SK-N-SH (cell line): Measurements from ENCODE around the gene LAMTOR2. TPM values are rescaled to one million over a fixed set of nuclear protein-coding genes. Genes with fewer than 3 reads are reported as not detected.

ENCODE experiments used
- CTCF ChIA-PET: fragments of 300-600, 350-600 bp; formaldehyde crosslinking; extraction: SDS; loops from one replicate; lab custom pipeline; 2021; lab: Yijun Ruan, JAX
- POLR2A ChIA-PET: fragments of 350-600 bp; sonication (Branson Sonifier 250); formaldehyde crosslinking; extraction: SDS; loops from one replicate; lab custom pipeline; 2020; ENCODE audit warnings: antibody characterized with exemption, inconsistent platforms; lab: Yijun Ruan, JAX
- DNase-seq: peaks from one replicate; pipeline ENCODE4 v3.0.0; 2012
- H2AFZ ChIP-seq: fragments of 200-600 bp; sonication (generic); 2 replicates; pipeline ENCODE4 v1.8.1; 2016; ENCODE audit warnings: antibody characterized with exemption, mild to moderate bottlenecking, low read depth
- H3F3A ChIP-seq: fragments of 200-600 bp; sonication (generic); replicated peaks from 2 replicates; pipeline ENCODE3; 2016; ENCODE audit warnings: antibody characterized with exemption, mild to moderate bottlenecking; ENCODE audit not compliant: insufficient read depth
- H3K27ac ChIP-seq, 2 experiments: fragments of 200-500 bp in 1 of 2; fragments of 200-600 bp in 1 of 2; sonication (Bioruptor generic) in 1 of 2; sonication (generic), shearing (Covaris generic) in 1 of 2; 2 replicates each; pipeline versions ENCODE4 v1.5.1 to v1.6.1; 2014 to 2016; ENCODE audit warnings: low read depth in 2 of 2, inconsistent platforms in 1 of 2, low read length in 1 of 2, mild to moderate bottlenecking in 1 of 2, mixed read lengths in 1 of 2
- H3K27me3 ChIP-seq: fragments of 200-600 bp; sonication (generic), shearing (Covaris generic); 2 replicates; pipeline ENCODE4 v1.6.1; 2016; ENCODE audit warnings: mixed run types; ENCODE audit not compliant: insufficient read depth
- H3K36me3 ChIP-seq, 2 experiments: fragments of 200-500 bp in 1 of 2; fragments of 200-600 bp in 1 of 2; sonication (Bioruptor generic) in 1 of 2; sonication (generic) in 1 of 2; replicated peaks in 1 of 2; 2 replicates each; pipeline versions ENCODE3 to v1.5.1; 2014 to 2016; ENCODE audit warnings: low read length in 1 of 2, mild to moderate bottlenecking in 1 of 2; ENCODE audit not compliant: insufficient read depth in 2 of 2, control insufficient read depth in 1 of 2
- H3K4me1 ChIP-seq, 2 experiments: fragments of 200-500 bp in 1 of 2; fragments of 200-600 bp in 1 of 2; sonication (Bioruptor generic) in 1 of 2; sonication (generic), shearing (Covaris generic) in 1 of 2; 2 replicates each; pipeline versions ENCODE4 v1.5.1 to v1.6.1; 2014 to 2016; ENCODE audit warnings: low read depth in 1 of 2, low read length in 1 of 2, mixed run types in 1 of 2; ENCODE audit not compliant: insufficient read depth in 2 of 2, control insufficient read depth in 1 of 2
- H3K4me2 ChIP-seq: fragments of 200-600 bp; sonication (generic), shearing (Covaris generic); 2 replicates; pipeline ENCODE4 v1.6.1; 2017; ENCODE audit warnings: mixed run types
- H3K4me3 ChIP-seq, 2 experiments: fragments of 200-500 bp in 1 of 2; fragments of 200-600 bp in 1 of 2; sonication (Bioruptor generic) in 1 of 2; sonication (generic), shearing (Covaris generic) in 1 of 2; 2 replicates each; pipeline versions ENCODE4 v1.5.1 to v1.8.1; 2014 to 2016; ENCODE audit warnings: low read depth in 2 of 2, inconsistent platforms in 1 of 2, low read length in 1 of 2, mild to moderate bottlenecking in 1 of 2, mixed read lengths in 1 of 2, moderate library complexity in 1 of 2
- H3K79me2 ChIP-seq: fragments of 200-600 bp; sonication (generic); 2 replicates; pipeline ENCODE4 v1.8.1; 2017; ENCODE audit warnings: mild to moderate bottlenecking; ENCODE audit not compliant: insufficient read depth
- H3K9ac ChIP-seq: fragments of 200-600 bp; sonication (generic); 2 replicates; pipeline ENCODE4 v1.6.1; 2017; ENCODE audit warnings: mixed run types
- H3K9me2 ChIP-seq: fragments of 200-600 bp; sonication (generic); 2 replicates; pipeline ENCODE4 v1.6.1; 2017; ENCODE audit warnings: mixed run types
- H3K9me3 ChIP-seq: fragments of 200-600 bp; sonication (generic); 2 replicates; pipeline ENCODE4 v1.6.1; 2017; ENCODE audit warnings: mixed run types, mild to moderate bottlenecking, moderate library complexity
- H4K20me1 ChIP-seq: fragments of 200-600 bp; sonication (generic); 2 replicates; pipeline ENCODE4 v1.6.1; 2017; ENCODE audit warnings: mild to moderate bottlenecking, mixed run types; ENCODE audit not compliant: insufficient read depth
- CHD2 ChIP-seq: fragments of 150-350 bp; IDR thresholded peaks from 2 replicates; pipeline ENCODE4 v1.6.1; 2018; ENCODE audit warnings: low read length; ENCODE audit not compliant: partially characterized antibody
- CTCF ChIP-seq: fragments of 200-600 bp; sonication (generic); IDR thresholded peaks from 2 replicates; pipeline ENCODE4 v1.6.1; 2017; ENCODE audit warnings: antibody characterized with exemption, mild to moderate bottlenecking, moderate library complexity
- EP300 ChIP-seq, 2 experiments: IDR thresholded peaks; 2 replicates each; pipeline versions ENCODE4 v1.4.0 to v1.6.1; 2012; ENCODE audit warnings: borderline replicate concordance in 1 of 2, low read depth in 1 of 2, low read length in 1 of 2
- EZH2phosphoT487 ChIP-seq: fragments of 200-600 bp; sonication (generic); IDR thresholded peaks from 2 replicates; pipeline ENCODE4 v1.6.1; 2017; ENCODE audit warnings: low read depth, mixed run types, mild to moderate bottlenecking, antibody characterized with exemption, moderate library complexity, borderline replicate concordance
- MAX ChIP-seq: IDR thresholded peaks from 2 replicates; pipeline ENCODE4 v1.4.0; 2012; ENCODE audit warnings: low read depth
- MEF2A ChIP-seq: IDR thresholded peaks from 2 replicates; pipeline ENCODE4 v1.4.0; 2012; ENCODE audit warnings: low read depth, borderline replicate concordance
- MXI1 ChIP-seq: IDR thresholded peaks from 2 replicates; pipeline ENCODE4 v1.6.1; 2012; ENCODE audit warnings: mild to moderate bottlenecking, low read depth, low read length, improper control_type of control experiment
- POLR2AphosphoS5 ChIP-seq: IDR thresholded peaks from 2 replicates; pipeline ENCODE4 v1.6.1; 2012; ENCODE audit warnings: low read depth, low read length
- RFX5 ChIP-seq: IDR thresholded peaks from 2 replicates; pipeline ENCODE4 v1.6.1; 2012; ENCODE audit warnings: mild to moderate bottlenecking, improper control_type of control experiment, low read length
- SIN3A ChIP-seq: IDR thresholded peaks from 2 replicates; pipeline ENCODE4 v1.6.1; 2012; ENCODE audit warnings: low read depth, mild to moderate bottlenecking, low read length, moderate library complexity, borderline replicate concordance
- SMC3 ChIP-seq: IDR thresholded peaks from 2 replicates; pipeline ENCODE4 v1.6.1; 2012; ENCODE audit warnings: low read depth, low read length, improper control_type of control experiment
- USF2 ChIP-seq: fragments of 150-350 bp; IDR thresholded peaks from 2 replicates; pipeline ENCODE4 v1.6.1; 2017; ENCODE audit warnings: antibody characterized with exemption, low read length, low read depth, borderline replicate concordance
- WGBS: methylation state at CpG from one replicate; pipeline ENCODE4 v1.1.6; 2017; ENCODE audit warnings: low lambda C conversion rate; 5-methylcytosine and 5-hydroxymethylcytosine counted together
- polyA plus RNA-seq, 3 experiments: library from polyadenylated mRNA; depleted of rRNA; stranded (reverse); fragments of >200 nt; gene quantifications; 2 replicates each; pipeline ENCODE4 v1.2.3, GENCODE V29; 2012

LAMTOR2 gene
- polyA plus RNA-seq, 1 of the 3 experiments (the other 2 are of a cell fraction): 230 TPM

- no peaks in the 10 kb centered on the region for H3K27me3 ChIP-seq
- no peak overlapping the region for H3K27ac ChIP-seq
- CTCF ChIA-PET: interaction anchor here (1.3 to 3.1 kb wide), 2 partner anchors 10 to 24 kb away, joined by 5 to 19 read pairs; partner anchors contain the start of genes LAMTOR2 and UBQLN4
- H3K4me1 ChIP-seq: no peaks in the 10 kb centered on the region
- no peak overlapping the region for H3K4me2 ChIP-seq
- H3K79me2 ChIP-seq: no peaks in the 10 kb centered on the region
- no peak overlapping the region for H2AFZ ChIP-seq
- no peaks in the 10 kb centered on the region for H3K9me2 ChIP-seq
- H3F3A ChIP-seq: peaks cover 11% of the 10 kb centered on the region
- TF ChIP-seq RFX5: no peak
- no peak for TF ChIP-seq MAX
- no peak for TF ChIP-seq CTCF
- no peak for TF ChIP-seq EZH2phosphoT487
- no peaks in the 10 kb centered on the region for H4K20me1 ChIP-seq
- H3K9ac ChIP-seq: no peak overlapping the region
- no peaks in the 10 kb centered on the region for H3K9me3 ChIP-seq
- no peak overlapping the region for H3K4me3 ChIP-seq
- POLR2A ChIA-PET: no interaction called here
- DNase-seq: no peak
- WGBS: 93% methylated on average over 3 of the region's 3 CpGs
- H3K36me3 ChIP-seq: peaks cover 22 to 27% of the 10 kb centered on the region in 2 experiments
These were observed 11.8 kb upstream of the LAMTOR2 start for GRCh38 chr1:156042828-156043227.

GRCh38 chr1:156045076-156045475 lies 9.5 kb upstream of the LAMTOR2 start:
- no peaks in the 10 kb centered on the region for H4K20me1 ChIP-seq
- H2AFZ ChIP-seq: no peak overlapping the region
- CTCF ChIA-PET: interaction anchor here (0.7 to 3.1 kb wide), 7 partner anchors 8 to 67 kb away, joined by 3 to 19 read pairs (median 3); partner anchors contain the start of genes ARHGEF2, LAMTOR2 and UBQLN4
- H3K9me3 ChIP-seq: no peaks in the 10 kb centered on the region
- H3K27me3 ChIP-seq: no peaks in the 10 kb centered on the region
- no peaks in the 10 kb centered on the region for H3K4me1 ChIP-seq
- H3K9me2 ChIP-seq: no peaks in the 10 kb centered on the region
- H3K4me3 ChIP-seq: no peak overlapping the region
- no peaks in the 10 kb centered on the region for H3K79me2 ChIP-seq
- no peak overlapping the region for H3K27ac ChIP-seq
- no peak overlapping the region for H3K4me2 ChIP-seq
- TF ChIP-seq CHD2: no peak
- TF ChIP-seq MEF2A: no peak
- no peak for TF ChIP-seq MAX
- TF ChIP-seq USF2: no peak
- no peak for TF ChIP-seq POLR2AphosphoS5
- TF ChIP-seq EP300 (IDR thresholded peaks at IDR 0.05; ENCODE audit: borderline replicate concordance in 1 of 2, low read depth in 1 of 2, low read length in 1 of 2): no peak
- TF ChIP-seq SMC3: no peak
- no peak for TF ChIP-seq SIN3A
- TF ChIP-seq MXI1: no peak
- TF ChIP-seq, all 33 proteins: peak for 0
- POLR2A ChIA-PET: no interaction called here
- no peak overlapping the region for H3K9ac ChIP-seq
- H3F3A ChIP-seq: peaks cover 11% of the 10 kb centered on the region
- 95% methylated on average over 4 of the region's 4 CpGs for WGBS
- peaks cover 20 to 49% of the 10 kb centered on the region in 2 experiments for H3K36me3 ChIP-seq
- DNase-seq: no peak
